Parathyroid adenoma (tissue), 2 donors: ENCODE measurements around the gene TRIP12.
"Not testable (repeated sequence)": the region's sequence is repeated elsewhere in the genome, so short reads cannot be mapped to it uniquely, and the experiment has no call there.

ENCODE experiments used
- H2AFZ ChIP-seq: fragments of 300-600 bp; sonication (generic); one replicate; pipeline ENCODE4 v1.7.0; 2017; ENCODE audit warnings: antibody characterized with exemption, mild to moderate bottlenecking
- H3K27ac ChIP-seq: fragments of 300-600 bp; sonication (generic); one replicate; pipeline ENCODE4 v1.7.0; 2017
- H3K27me3 ChIP-seq: fragments of 300-600 bp; sonication (generic); one replicate; pipeline ENCODE4 v1.7.0; 2017; ENCODE audit warnings: low read length; ENCODE audit not compliant: control insufficient read depth, insufficient read depth
- H3K36me3 ChIP-seq: fragments of 300-600 bp; sonication (generic); one replicate; pipeline ENCODE4 v1.7.0; 2017; ENCODE audit warnings: low read length; ENCODE audit not compliant: control insufficient read depth, insufficient read depth
- H3K4me1 ChIP-seq: fragments of 300-600 bp; sonication (generic); one replicate; pipeline ENCODE4 v1.7.0; 2017; ENCODE audit warnings: control low read depth
- H3K4me2 ChIP-seq: fragments of 300-600 bp; sonication (generic); one replicate; pipeline ENCODE4 v1.7.0; 2017; ENCODE audit warnings: low read length
- H3K4me3 ChIP-seq: fragments of 300-600 bp; sonication (generic); one replicate; pipeline ENCODE4 v1.7.0; 2017; ENCODE audit warnings: low read depth, low read length
- H3K79me2 ChIP-seq: fragments of 300-600 bp; sonication (generic); one replicate; pipeline ENCODE4 v1.7.0; 2017; ENCODE audit warnings: control low read depth
- H3K9ac ChIP-seq: fragments of 300-600 bp; sonication (generic); one replicate; pipeline ENCODE4 v1.7.0; 2017; ENCODE audit warnings: mild to moderate bottlenecking
- H3K9me3 ChIP-seq: fragments of 300-600 bp; sonication (generic); one replicate; pipeline ENCODE4 v1.7.0; 2017; ENCODE audit warnings: low read length; ENCODE audit not compliant: control insufficient read depth
- TF ChIP-seq, protein P1 (sequence below): fragments of 300-600 bp; sonication (generic); IDR thresholded peaks from one replicate; pipeline ENCODE4 v1.7.0; 2017; ENCODE audit warnings: antibody characterized with exemption, mild to moderate bottlenecking
- donor health status: primary hyperparathyroidism.

The TRIP12 gene

GRCh38 chr2:229921892-229922448, at the start of gene TRIP12:
TSS of gene TRIP12 (minus strand) at chr2:229922009. CDS start at chr2:229880079, 41,930 bp downstream.
- Histone ChIP-seq H3K27ac (peak within 1 kb of the TSS; percentile 98), H3K9me3 (no peaks in the 10 kb centered on the region), H2AFZ (peak within 1 kb of the TSS; percentile 88), H3K4me2 (peak within 1 kb of the TSS; percentile 98), H3K9ac (peak within 1 kb of the TSS; percentile 92), H3K79me2 (peaks cover 15% of the 10 kb centered on the region), H3K4me3 (peak within 1 kb of the TSS; percentile 92), H3K4me1 (peaks cover 3% of the 10 kb centered on the region), H3K27me3 (no peaks in the 10 kb centered on the region), H3K36me3 (no peaks in the 10 kb centered on the region)
- TF ChIP-seq, protein P1, sequence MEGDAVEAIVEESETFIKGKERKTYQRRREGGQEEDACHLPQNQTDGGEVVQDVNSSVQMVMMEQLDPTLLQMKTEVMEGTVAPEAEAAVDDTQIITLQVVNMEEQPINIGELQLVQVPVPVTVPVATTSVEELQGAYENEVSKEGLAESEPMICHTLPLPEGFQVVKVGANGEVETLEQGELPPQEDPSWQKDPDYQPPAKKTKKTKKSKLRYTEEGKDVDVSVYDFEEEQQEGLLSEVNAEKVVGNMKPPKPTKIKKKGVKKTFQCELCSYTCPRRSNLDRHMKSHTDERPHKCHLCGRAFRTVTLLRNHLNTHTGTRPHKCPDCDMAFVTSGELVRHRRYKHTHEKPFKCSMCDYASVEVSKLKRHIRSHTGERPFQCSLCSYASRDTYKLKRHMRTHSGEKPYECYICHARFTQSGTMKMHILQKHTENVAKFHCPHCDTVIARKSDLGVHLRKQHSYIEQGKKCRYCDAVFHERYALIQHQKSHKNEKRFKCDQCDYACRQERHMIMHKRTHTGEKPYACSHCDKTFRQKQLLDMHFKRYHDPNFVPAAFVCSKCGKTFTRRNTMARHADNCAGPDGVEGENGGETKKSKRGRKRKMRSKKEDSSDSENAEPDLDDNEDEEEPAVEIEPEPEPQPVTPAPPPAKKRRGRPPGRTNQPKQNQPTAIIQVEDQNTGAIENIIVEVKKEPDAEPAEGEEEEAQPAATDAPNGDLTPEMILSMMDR, result no peak

DNA sequence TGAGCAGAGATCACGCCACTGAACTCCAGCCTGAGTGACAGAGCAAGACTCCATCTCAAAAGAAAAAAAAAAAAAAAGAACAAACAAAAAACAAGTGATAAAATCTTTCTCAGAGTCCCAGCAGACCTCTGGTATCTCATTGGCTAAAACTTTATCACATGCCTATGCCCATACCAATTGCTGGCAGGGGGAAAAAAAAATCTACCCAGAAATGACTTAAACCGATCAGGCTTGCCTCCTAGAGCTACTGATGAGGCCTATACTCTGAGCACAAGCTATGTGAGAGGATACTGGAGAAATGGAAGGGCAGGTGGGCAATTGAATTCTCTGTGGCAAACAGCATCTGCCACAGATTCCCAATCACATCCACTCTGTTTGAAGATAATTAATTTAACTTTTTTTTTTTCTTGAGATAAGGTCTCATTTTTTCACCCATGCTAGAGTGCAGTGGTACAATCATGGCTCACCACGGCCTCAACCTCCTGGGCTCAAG, 49.5 kb upstream of the TRIP12 start:
- H3K4me3 ChIP-seq, result no peak overlapping the region
- no peak overlapping the region for H3K4me2 ChIP-seq
- H3K9me3 ChIP-seq, result no peaks in the 10 kb centered on the region
- H3K36me3 ChIP-seq, result no peaks in the 10 kb centered on the region
- H3K27ac ChIP-seq, result no peak overlapping the region
- TF ChIP-seq, protein P1, result no peak
- no peaks in the 10 kb centered on the region for H3K79me2 ChIP-seq
- H3K27me3 ChIP-seq, result no peaks in the 10 kb centered on the region
- H2AFZ ChIP-seq, result no peak overlapping the region
- H3K4me1 ChIP-seq, result no peaks in the 10 kb centered on the region
- no peak overlapping the region for H3K9ac ChIP-seq

DNA sequence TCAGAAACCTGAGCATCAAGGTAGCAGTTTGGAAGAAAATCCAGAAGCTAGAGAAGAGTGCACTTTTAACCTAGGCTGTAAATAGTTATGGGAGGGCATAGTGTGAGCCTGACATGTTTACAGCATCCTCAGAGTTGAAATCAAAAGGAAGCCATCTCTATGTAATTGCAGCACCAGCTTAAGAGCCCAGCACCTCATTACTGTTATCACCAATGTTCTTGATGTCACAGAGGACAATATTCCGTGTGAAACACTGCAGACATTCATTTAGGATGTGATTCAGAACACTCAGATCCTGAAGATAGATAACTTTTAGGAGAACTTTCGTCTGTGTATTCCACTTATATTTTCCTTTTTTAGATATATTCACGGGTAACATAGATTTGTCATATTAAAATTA, 48.6 kb upstream of the TRIP12 start:
- H3K79me2 ChIP-seq, result no peaks in the 10 kb centered on the region
- H3K9me3 ChIP-seq, result no peaks in the 10 kb centered on the region
- no peak overlapping the region for H3K4me3 ChIP-seq
- TF ChIP-seq, protein P1, result no peak
- H3K27ac ChIP-seq, result no peak overlapping the region
- no peaks in the 10 kb centered on the region for H3K36me3 ChIP-seq
- no peaks in the 10 kb centered on the region for H3K27me3 ChIP-seq
- H2AFZ ChIP-seq, result no peak overlapping the region
- H3K9ac ChIP-seq, result no peak overlapping the region
- no peak overlapping the region for H3K4me2 ChIP-seq
- H3K4me1 ChIP-seq, result no peaks in the 10 kb centered on the region

GRCh38 chr2:229969921-229970320, 48.1 kb upstream of the TRIP12 start:
- TF ChIP-seq, protein P1, result no peak
- Histone ChIP-seq H3K9me3 (no peaks in the 10 kb centered on the region), H3K4me2 (no peak overlapping the region), H2AFZ (no peak overlapping the region), H3K27ac (no peak overlapping the region), H3K79me2 (no peaks in the 10 kb centered on the region), H3K9ac (no peak overlapping the region), H3K4me3 (no peak overlapping the region), H3K36me3 (no peaks in the 10 kb centered on the region), H3K4me1 (no peaks in the 10 kb centered on the region), H3K27me3 (no peaks in the 10 kb centered on the region)

GRCh38 chr2:229963596-229963995, 41.8 kb upstream of the TRIP12 start:
- not testable (repeated sequence) for H3K79me2 ChIP-seq, H3K27ac ChIP-seq, H3K4me3 ChIP-seq, H3K4me2 ChIP-seq, H3K4me1 ChIP-seq, H3K9me3 ChIP-seq, H3K9ac ChIP-seq, H2AFZ ChIP-seq, H3K36me3 ChIP-seq, H3K27me3 ChIP-seq
